Fibroblast of the aortic adventitia (primary cell): ENCODE measurements around the gene OR2J1. TPM values are rescaled to one million over a fixed set of nuclear protein-coding genes. Genes with fewer than 3 reads are reported as not detected.
"Not testable (repeated sequence)": the region's sequence is repeated elsewhere in the genome, so short reads cannot be mapped to it uniquely, and the experiment has no call there.

Experiments
- DNase-seq: peaks from one replicate; pipeline ENCODE4 v3.0.0-alpha.2; 2010; ENCODE audit warnings: low read depth
- H3K4me3 ChIP-seq: 2 replicates; pipeline ENCODE4 v1.5.1; 2011; ENCODE audit warnings: low read depth, mild to moderate bottlenecking, control low read depth, low read length, moderate library complexity
- CTCF ChIP-seq: IDR thresholded peaks from 2 replicates; pipeline ENCODE4 v1.5.1; 2011; ENCODE audit warnings: mild to moderate bottlenecking, low read length, control low read depth, inconsistent platforms; ENCODE audit not compliant: insufficient read depth
- total RNA-seq: library from RNA; depleted of rRNA; stranded (reverse); fragments of >200 nt; gene quantifications from 2 replicates; pipeline ENCODE4 v1.2.3, GENCODE V29; 2012; ENCODE audit warnings: low replicate concordance

The OR2J1 gene
- total RNA-seq, 1 donor: not detected

DNA sequence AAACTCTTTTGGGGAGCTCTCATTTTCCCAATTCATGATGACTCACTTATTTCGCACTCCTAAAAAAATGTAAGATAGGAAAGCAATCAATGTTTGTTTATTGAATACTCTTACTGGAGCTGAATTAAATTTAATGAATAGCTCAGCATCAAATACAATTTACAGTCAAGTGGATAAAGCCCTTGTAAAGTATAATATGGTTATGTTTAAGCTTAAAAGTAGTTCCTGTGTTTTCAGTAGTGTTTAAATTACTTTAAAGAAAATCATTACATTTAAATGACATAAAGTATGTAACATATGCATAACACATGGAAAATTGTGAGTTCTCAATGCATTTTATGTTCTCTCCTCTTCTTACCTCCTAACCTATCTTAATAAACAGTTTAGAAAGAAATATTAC, 12.1 kb upstream of the OR2J1 start, which contains the start of gene OR2B3:
Gene OR2B3 (minus strand): TSS at position 101 of the 400 bp plus-strand sequence. CDS start 65 bp downstream, at position 36.
- TF ChIP-seq CTCF: no peak
- no peak within 1 kb of the TSS for H3K4me3 ChIP-seq
- no peak for DNase-seq

GRCh38 chr6:29092957-29093356, 6.3 kb upstream of the OR2J1 start:
- TF ChIP-seq CTCF: no peak
- H3K4me3 ChIP-seq: no peak overlapping the region
- DNase-seq: no peak

- TF ChIP-seq CTCF: no peak
- H3K4me3 ChIP-seq: no peak overlapping the region
- DNase-seq: no peak
Measured at GRCh38 chr6:29097803-29098202, 1.5 kb upstream of the OR2J1 start.

- DNase-seq: no peak
- H3K4me3 ChIP-seq: no peak within 1 kb of the TSS
- TF ChIP-seq CTCF: no peak
Measured at GRCh38 chr6:29107758-29108157, 8.5 kb downstream of the OR2J1 start, which contains the start of gene OR2J3. Gene OR2J3, plus strand, starts transcription at chr6:29108058. Its CDS starts 3,833 bp downstream, at chr6:29111891.

- DNase-seq: no peak
- no peak overlapping the region for H3K4me3 ChIP-seq
- TF ChIP-seq CTCF: no peak
Measured at GRCh38 chr6:29112135-29112534, 12.8 kb downstream of the OR2J1 start.

GRCh38 chr6:29114964-29115363, 15.7 kb downstream of the OR2J1 start:
- not testable (repeated sequence) for DNase-seq, H3K4me3 ChIP-seq

DNA sequence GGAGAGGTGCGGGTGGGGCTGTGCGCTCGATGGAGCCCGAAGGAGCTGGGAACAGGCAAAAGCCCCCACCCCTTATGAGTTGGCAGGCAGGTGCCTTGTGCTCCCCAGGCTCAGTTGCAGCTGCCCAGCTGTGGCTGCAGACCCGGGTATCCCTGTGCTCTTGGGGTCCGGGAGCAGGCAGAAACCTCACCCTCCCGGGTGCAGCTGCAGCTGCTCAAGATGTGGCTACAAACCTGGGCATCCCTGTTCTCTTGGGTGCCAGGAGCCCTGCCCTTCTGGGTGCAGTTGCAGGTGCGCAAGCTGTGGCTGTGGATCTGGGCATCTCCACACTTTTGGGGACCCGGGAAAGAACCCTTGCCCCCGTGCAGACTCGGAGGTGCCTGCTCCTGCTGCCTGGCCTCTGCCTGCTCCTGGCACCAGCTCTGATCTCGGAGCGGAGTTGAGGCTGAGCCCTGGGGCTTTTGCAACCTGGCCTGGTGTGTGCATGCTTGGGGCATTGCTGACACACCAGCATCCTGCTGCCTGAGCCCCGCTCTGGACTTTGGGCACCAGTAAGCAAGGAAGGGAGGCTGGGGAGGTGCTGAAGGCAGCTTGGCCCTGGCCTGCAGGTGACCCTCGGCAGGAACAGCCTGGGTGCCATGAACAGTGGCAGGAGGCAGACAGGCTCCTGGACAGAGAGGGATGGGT, 30.2 kb downstream of the OR2J1 start:
- no peak overlapping the region for H3K4me3 ChIP-seq
- no peak for DNase-seq
- no peak for TF ChIP-seq CTCF
